GM18868 (cell line): ENCODE measurements around the gene CPLANE2.
"Not testable (repeated sequence)": the region's sequence is repeated elsewhere in the genome, so short reads cannot be mapped to it uniquely, and the experiment has no call there.

Experiments used
- ATAC-seq: cut with Tn5 transposase; IDR thresholded peaks from one replicate; pipeline ENCODE4 v1.9.1; 2021; ENCODE audit warnings: mild to moderate bottlenecking, moderate library complexity; ENCODE audit not compliant: unreplicated experiment

The CPLANE2 gene

GRCh38 chr1:16249596-16250241, 12.7 kb upstream of the CPLANE2 start:
- ATAC-seq: no peak

DNA sequence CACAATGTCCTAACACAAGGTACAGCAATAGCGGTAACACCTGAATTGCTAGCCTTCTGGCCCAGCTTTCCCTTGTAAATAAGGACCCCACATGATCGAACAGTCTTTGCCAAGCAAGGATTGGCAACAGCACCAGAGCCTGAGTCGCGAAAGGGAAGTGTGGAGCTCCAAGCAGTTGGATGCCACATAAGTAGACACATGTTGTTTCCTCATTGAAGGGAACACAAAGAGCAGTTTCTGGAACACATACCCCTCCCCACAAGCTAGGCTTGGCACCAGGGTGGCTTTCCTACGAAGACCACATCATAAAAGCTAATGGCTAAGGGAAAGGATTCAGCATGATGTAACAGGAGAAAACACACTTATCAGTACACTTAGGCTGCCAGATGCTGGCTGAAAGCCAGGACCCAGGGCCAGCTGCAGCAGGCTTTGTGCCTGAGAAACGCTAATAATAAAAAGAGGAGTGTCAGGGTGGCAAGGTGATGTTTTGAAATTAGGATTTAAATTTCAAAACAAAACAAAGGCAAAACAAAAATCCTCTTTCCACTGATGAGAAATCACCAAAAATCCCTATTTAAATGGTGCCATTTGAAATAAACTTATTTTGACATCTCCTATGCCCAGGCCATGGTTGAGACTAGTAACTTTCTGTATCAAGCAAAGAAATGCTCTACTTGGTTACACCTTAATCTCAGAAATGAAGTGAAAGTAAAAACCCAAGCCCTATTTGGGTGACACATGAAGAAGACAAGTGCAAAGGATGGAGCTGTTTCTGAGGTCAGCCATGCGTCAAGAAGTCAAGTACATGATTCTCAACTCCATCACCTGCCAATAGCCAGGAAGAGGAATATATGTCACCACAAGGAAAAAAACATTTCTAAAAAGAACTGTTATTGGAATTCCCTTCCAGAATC, 11.9 kb upstream of the CPLANE2 start:
- ATAC-seq: peak; percentile 71

GRCh38 chr1:16248007-16248436, 11.0 kb upstream of the CPLANE2 start:
- no peak for ATAC-seq

- ATAC-seq: no peak
Measured at GRCh38 chr1:16247441-16247840, 10.5 kb upstream of the CPLANE2 start.

GRCh38 chr1:16246961-16247360, 10.0 kb upstream of the CPLANE2 start:
- no peak for ATAC-seq

- ATAC-seq: not testable (repeated sequence)
Measured at GRCh38 chr1:16246239-16246638, 9.3 kb upstream of the CPLANE2 start.

DNA sequence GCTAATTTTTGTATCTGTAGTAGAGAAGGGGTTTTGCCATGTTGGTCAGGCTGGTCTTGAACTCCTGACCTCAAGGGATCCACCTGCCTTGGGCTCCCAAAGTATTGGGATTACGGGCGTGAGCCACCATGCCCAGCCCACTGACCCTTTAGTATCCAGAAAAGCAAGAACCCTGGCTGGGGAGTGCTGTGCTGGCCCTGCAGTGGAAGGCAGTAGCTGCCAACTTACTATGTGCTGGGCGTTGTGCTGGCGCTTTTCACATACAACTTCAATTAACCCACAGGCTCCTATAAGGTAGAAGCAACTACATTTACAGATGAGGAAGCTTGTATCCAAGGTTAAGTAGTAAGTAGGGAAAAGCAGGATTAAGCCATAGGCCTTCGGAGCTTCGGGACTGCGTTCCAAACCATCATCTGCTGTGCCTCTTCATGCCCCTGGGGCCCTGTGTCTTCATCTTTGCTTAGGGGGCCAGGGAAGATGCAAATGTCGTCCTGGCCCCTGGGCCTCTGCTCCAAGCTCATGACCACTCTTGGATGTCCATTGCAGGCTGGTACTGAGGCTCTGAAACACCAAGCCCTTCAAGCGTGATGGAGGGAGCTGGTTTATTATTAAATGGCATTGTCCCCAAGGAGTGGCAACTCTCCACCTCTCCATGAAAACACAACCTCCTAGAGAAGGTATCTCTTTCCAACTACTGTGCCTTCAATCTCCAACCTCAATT, 8.7 kb upstream of the CPLANE2 start:
- ATAC-seq: no peak

GRCh38 chr1:16244650-16245285, 7.8 kb upstream of the CPLANE2 start:
- no peak for ATAC-seq

DNA sequence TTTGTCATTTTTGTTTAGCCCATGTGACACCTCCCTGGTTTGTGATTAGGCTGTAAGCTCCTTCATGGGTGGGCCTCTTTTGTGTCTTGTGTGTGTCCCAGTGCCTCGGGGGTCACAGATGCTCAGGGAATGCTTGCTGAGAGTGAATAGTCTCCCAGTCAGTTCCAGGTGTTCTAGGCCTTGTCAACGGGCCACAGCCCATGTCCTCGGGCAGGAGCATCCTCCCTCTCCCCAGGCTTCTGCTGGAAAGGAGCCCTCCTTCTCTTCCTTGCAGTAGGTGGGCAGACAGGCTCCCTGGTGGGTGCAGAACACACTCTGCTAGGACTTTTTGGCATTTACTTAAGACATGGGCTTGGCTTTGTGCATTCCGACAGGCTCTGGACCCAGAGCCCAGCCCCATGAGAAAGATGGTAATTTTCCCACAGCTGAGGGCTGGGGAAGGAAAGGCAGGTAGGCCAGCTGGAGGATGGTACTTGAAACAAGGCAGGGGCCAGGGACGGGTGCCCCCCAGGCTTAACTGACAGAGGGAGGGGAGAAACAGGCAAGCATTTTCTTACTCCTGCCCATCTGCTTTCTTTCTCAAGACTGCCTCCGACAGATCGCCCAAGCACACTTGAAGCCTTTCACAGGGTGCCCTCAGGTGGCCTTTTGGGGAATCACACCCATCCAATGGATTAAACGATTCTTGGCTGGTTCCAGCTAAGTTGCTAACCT, 7.1 kb upstream of the CPLANE2 start:
- no peak for ATAC-seq

DNA sequence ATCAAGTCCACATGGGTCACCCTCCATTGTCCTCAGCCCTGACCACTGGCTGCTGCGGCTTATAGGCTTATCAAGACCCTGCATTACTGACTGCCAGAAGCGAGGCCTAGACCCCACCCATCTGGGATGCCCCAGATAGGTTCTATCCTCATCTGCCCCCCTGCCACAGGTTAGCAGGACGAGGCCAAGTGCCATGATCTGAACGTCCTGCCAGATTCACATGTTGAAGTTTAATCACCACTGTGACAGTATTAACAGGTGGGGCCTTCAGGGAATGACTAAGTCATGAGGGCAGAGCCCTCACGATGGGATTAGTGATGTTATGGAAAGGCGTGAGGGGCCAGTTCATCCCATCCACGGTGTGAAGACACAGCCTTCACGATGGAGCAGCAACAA, 6.2 kb upstream of the CPLANE2 start:
- no peak for ATAC-seq

DNA sequence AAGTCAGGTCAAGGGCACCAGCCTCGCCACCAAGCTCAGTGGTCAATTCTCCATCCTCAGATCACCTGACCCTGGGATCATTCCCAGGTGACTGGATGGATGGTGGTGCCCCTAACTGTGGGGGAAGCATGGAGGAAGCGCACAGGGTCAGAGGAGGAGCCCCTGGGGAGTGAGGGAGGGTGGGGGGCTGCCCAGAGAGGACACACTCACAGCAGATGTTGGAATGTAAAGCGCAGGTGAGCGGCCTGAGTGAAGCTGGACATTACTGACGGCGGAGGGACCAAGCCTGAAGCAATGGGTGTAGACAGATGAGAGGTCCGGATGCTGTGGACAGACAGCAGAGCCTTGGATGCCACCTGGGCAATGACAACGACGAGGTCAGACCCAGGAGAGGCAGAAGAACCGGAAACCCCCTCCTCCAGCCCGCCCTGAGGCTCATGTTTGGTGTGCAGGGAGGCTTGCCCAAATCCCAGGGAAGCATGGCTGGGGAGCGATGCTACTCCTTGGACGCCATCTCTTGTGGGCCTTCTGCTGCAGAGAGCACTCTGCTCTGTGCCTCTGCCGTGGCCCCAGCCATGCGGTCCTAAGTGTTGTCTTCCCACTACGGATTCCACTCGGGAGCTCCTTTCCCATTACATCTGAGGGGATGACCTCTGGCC, 5.7 kb upstream of the CPLANE2 start:
- ATAC-seq: no peak

DNA sequence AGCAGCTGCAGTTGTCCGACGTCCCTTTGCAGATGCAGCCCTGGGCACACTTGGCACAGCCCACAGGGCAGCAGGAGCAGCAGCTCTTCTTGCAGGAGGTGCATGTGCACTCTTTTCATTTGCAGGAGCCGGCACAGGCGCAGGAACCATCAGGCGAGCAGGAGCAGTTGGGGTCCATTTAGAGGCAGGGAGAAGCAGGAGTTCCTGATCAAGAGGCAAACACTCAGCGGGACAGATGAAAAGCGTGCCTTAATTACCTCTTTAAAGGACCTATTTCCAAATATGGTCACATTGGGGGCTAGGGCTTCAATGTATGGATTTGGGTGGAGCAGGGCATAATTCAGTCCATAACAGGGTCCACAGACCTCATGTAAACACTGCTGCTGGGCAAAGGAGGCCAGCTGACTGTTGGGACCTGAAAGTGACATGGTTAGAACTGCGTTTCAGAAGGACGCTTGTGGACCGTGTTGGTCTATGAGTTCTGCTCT, 4.3 kb upstream of the CPLANE2 start:
- ATAC-seq: no peak

DNA sequence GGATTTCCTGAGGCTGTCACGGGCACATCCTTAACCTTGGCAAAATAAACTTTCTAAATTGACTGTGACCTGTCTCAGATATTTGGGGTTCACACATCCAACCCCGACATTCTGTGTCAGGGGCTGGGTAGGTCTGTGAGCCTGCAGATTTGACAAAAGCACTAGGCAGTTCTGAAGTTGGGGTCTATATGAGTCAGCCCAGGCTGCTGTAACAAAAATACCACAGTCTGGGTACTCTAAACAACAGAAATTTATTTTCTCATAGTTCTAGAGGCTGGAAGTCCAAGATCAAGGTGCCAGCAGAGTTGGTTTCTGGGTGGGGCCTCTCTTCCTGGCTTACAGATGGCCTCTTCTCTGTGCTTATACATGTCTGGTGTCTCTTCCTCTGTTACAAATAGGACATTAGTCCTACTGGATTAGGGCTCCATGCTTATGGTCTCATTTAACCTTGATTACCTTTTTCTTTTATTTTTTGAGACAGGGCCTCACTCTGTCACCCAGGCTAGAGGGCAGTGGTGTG, 3.0 kb upstream of the CPLANE2 start:
- ATAC-seq: no peak

- ATAC-seq: no peak
Measured at GRCh38 chr1:16237343-16237830, 404 bp upstream of the CPLANE2 start.

- ATAC-seq: peak; percentile 46
Measured at GRCh38 chr1:16235944-16236510, 956 bp downstream of the CPLANE2 start.

DNA sequence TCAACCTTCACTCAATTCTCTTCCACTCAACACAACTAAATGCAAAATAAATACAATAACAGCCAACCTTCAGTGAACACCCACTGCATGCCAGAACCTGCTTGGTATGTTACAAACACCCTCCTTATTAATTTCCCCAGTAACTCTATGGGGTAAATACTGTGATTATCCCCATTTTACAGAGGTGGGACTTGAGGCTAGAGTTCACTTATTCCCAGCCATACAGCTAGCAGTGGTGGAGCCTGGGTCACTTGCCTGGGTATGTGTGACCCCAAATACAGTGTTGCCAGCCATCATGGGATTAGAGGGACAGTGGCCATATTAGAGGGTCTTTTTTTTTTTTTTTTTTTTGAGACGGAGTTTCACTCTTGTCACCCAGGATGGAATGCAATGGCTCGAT, 1.6 kb downstream of the CPLANE2 start:
- no peak for ATAC-seq

DNA sequence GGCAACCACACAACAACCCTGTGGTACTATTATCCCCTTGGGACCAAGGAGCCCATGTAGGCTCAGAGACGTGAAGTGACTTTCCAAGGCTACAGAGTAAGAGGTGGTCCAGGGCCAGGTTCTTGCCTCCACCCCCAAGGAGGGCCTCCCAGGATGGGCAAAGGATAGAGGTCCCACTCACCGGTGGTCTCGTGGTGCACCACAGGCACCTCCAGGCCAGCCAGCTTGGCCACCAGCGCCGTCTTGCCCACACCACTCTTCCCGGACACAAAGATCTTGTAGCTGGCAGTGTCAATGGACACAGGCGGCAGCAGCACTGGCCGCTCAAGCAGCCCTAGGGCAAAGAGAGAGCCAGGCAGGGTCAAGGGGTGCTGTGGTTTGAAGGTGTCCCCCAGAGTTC, 3.6 kb downstream of the CPLANE2 start:
- ATAC-seq: no peak

DNA sequence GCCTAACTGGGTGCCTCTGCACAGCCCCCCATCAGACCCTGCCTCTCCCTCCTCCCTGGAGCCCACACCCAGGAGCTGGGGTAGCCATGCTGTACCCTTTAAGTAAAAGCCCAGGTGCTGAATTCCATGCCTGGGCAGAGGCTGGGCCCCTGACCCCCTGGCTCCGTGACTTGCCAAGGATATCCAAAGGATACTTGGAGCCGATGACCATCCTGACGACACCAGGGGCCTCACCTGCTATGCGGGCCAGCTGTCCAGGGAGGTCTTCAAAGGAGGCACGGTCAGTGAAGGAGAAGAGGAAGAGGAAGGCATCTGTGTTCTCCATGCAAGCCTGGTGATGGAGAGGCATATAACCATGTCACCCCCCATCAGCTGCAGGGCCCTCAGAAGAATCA, 4.7 kb downstream of the CPLANE2 start:
- ATAC-seq: no peak
